HG02973 (cell line): ENCODE data around the gene RCOR1.
"Not testable (repeated sequence)": the region's sequence is repeated elsewhere in the genome, so short reads cannot be mapped to it uniquely, and the experiment has no call there.

ENCODE experiments used
- ATAC-seq: cut with Tn5 transposase; IDR thresholded peaks from one replicate; pipeline ENCODE4 v1.9.1; 2021; ENCODE audit warnings: moderate library complexity; ENCODE audit not compliant: unreplicated experiment

RCOR1 gene

DNA sequence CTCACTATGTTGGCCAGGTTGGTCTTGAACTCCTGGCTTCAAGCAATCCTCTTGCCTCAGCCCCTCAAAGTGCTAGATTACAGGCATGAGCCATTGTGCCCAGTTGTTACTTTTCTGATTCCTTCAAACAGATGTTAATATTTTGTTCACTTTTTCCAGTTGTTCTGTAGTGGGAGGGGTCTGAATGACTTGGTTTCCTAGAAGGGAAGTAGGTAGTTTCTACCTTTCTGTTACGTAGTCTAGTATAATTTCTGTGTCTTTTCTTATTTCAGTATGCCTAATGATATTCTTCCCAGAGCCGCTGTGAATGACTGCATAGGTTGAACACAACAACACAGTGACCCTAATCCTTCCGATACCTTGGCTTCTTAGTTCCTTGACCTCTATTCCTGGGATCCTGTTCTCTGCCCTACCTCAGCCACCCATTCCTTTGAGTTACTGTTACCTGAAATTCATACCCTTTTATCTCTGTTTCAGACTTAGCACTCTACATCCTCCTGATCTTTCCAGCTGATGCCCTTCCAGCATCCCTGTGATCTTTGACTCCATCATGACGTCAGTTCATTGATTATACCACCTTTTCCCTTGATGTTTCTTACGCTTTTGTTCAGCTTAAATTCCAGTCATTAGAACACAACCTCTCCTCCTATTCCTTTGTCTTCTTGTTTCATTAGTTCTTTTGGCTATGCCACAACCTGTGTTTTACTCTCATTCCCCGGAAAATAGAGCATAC, 33.3 kb downstream of the RCOR1 start:
- ATAC-seq: no peak

DNA sequence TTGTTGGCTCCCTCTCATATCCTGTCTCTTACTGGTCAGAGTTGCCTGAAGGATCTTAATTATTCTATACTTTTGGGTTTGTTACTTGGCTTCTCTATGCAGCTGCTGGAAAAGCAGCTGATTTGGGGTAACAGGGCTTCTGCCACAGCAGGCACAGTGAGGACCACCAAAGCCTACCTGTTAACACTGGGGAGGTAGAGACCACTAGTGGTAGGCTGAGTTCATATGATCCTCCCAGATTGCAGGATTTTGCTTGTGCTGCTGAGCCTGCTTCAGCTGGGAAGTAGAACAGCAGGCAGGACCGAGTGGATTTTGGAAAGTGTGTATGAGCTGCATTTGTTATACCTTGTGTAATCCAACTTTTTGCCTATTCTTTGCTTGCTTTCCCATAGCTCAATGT, 34.1 kb downstream of the RCOR1 start:
- no peak for ATAC-seq

DNA sequence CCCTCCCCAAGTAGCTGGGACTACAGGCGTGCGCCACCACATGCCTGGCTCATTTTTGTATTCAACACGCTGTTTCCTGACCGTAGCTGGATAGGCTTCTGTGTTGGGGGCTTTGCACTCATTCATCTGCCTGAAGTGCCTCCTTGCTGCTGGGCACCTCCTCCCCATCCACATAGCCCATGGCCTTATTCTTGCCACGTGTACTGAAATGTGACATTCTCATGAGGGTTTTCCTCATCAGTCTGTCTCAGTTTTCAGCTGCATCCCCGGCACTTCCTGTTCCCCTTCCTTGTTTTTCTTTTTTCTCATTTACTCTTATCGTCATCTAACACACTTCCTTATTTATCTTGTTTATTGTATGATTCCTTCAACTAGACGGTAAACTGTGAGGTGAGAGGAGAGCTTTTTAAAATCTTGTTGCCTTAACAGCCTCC, 36.6 kb downstream of the RCOR1 start:
- ATAC-seq: no peak

- no peak for ATAC-seq
Measured at GRCh38 chr14:102629808-102630350, 37.4 kb downstream of the RCOR1 start.

- ATAC-seq: no peak
Measured at GRCh38 chr14:102630405-102630804, 38.0 kb downstream of the RCOR1 start.

GRCh38 chr14:102630881-102631280, 38.4 kb downstream of the RCOR1 start:
- ATAC-seq: no peak

DNA sequence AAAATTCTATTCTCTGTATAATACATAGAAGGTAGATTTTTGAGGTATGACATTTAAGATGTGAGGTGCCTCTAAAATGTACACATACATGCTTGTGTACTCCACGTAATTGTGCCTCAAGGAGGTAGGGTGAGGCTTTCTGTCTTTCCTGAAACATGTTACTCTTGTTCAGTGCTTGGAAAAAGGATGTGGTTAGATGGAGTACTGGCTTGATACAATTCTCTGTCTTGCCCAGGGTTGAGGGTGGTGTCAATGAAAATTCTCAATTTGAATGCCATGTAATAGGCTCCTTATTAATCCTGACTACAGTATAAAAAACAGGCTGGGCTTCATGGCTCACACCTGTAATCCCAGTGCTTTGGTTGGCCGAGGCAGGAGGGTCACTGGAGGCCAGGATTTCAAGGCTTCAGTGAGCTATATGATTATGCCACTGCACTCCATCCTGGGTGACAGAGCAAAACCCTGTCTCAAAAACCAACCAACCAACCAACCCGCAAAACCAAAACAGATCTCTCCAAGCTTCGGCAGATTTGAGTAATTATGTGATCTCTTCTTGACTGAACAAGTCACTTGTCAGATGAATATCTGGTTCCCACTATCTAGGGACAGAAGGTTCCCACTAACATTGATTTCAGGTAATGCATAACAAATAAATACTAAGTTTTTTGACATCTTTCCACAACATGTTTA, 41.6 kb downstream of the RCOR1 start:
- ATAC-seq: no peak

DNA sequence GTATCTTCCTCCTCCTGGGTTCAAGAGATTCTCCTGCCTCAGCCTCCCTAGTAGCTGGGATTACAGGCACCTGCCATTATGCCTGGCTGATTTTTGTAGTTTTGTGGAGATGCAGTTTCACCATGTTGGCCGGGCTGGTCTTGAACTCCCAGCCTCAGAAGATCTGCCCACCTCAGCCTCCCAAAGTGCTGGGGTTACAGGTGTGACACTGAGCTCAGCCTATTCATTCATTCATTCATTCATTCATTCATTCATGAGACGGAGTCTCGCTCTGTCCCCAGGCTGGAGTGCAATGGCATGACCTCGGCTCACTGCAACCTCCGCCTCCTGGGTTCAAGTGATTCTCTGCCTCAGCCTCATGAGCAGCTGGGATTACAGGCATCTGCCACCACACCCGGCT, 47.2 kb downstream of the RCOR1 start:
- not testable (repeated sequence) for ATAC-seq

DNA sequence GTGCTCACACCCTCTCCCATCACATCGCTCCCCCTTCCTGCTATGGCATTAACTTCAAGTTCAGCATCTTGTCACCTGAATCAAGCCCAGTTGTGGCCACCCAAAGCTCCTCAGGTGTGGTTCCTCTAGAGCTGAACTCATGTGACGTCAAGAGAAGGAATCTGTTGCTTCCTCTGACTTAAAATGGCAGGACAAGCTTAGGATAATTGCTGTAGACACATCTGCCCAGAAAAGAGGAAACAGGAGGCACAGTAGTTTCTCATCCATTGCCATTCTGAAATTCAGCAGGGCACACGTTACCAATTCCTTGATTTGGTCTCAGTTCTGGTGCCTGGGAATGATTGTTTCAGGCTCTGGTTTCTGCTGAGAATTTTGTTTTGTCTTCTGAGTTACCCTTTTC, 52.1 kb downstream of the RCOR1 start:
- ATAC-seq: no peak

- no peak for ATAC-seq
Measured at GRCh38 chr14:102645746-102646440, 53.4 kb downstream of the RCOR1 start.

DNA sequence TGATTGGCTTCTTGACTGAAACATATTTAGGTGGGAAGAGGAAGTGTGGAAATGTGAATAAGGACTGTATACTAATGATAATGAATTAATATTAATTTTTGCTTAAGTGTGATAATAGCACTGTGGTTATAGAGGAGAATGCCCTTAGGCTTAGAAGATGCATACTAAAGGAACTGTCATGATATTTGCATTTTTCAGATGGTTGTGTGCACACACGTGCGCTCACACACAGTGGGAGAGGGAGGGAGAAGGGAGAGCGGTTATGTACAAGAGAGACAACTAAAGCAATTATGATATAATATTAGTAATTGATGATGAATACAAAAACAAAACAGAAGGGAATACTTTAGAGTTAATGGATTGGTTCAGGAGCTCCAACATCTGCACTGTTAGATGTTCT, 54.2 kb downstream of the RCOR1 start:
- ATAC-seq: no peak

- ATAC-seq: no peak
Measured at GRCh38 chr14:102652194-102652593, 59.7 kb downstream of the RCOR1 start.

- ATAC-seq: no peak
Measured at GRCh38 chr14:102654298-102654697, 61.8 kb downstream of the RCOR1 start.

DNA sequence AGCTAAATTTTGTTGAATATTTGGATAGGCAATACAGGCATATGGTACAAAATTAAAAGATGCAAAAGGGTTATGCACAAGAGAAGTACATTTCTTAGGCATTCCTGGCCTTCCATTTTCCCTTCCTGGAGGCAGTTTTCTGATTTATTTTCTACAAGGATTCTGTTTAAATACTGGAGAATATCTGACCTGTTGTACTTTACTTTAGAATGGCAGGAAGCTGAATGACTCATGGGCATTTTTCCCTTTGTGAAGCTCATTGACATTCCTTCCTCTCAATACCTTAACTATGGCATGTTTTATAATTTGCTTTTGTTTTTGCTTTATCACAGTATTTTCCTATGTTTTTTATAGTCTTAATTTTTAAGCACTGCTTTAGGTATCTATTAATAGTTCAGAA, 62.7 kb downstream of the RCOR1 start:
- ATAC-seq: no peak

DNA sequence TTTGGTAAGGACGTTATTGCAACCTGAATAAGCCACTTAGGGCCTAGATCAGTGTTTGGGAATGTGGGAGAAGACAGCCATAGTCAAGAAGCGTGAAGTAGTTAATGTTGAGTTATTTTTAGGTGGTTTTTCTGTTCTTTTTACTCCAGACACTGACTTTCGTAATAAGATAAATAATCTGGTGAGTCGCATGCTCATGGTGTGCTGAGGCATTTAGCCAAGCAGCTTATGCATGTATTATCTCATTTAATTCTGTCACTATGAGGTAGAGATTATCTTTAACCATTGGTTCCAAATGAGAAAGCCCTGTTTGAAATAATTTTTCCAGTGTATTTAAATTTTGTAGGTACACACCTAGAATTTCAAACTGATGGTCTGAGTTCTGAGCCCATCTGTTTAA, 67.3 kb downstream of the RCOR1 start:
- ATAC-seq: no peak

- ATAC-seq: no peak
Measured at GRCh38 chr14:102661614-102662013, 69.2 kb downstream of the RCOR1 start.

GRCh38 chr14:102662636-102663430, 70.4 kb downstream of the RCOR1 start:
- no peak for ATAC-seq

- ATAC-seq: no peak
Measured at GRCh38 chr14:102663440-102663839, 71.0 kb downstream of the RCOR1 start.

DNA sequence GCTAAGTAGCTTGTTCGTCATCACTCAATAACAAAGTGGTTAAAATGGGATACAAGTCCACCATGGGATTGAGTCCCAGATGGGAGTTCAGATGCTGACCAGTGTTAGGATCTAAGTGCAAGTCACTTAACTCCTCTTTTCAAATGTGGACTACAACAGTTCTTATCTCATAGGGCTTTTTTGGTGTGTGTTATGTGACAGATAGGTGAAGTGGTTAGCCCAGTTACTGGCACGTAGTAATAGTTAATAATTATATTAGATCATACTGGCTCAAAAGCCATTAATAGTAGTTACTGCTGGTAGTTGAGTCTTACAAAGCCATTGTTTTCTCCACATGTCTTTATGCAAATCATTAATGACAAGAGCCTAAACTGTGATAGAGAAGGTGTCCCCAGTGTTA, 73.2 kb downstream of the RCOR1 start:
- ATAC-seq: no peak

- ATAC-seq: no peak
Measured at GRCh38 chr14:102666635-102667034, 74.2 kb downstream of the RCOR1 start.

GRCh38 chr14:102667703-102668102, 75.3 kb downstream of the RCOR1 start:
- ATAC-seq: no peak
